ENCODE data around the gene CBLN2.
A peak's percentile ranks its signal among the peaks of the same experiment; 100 is the strongest.

CBLN2 gene

DNA sequence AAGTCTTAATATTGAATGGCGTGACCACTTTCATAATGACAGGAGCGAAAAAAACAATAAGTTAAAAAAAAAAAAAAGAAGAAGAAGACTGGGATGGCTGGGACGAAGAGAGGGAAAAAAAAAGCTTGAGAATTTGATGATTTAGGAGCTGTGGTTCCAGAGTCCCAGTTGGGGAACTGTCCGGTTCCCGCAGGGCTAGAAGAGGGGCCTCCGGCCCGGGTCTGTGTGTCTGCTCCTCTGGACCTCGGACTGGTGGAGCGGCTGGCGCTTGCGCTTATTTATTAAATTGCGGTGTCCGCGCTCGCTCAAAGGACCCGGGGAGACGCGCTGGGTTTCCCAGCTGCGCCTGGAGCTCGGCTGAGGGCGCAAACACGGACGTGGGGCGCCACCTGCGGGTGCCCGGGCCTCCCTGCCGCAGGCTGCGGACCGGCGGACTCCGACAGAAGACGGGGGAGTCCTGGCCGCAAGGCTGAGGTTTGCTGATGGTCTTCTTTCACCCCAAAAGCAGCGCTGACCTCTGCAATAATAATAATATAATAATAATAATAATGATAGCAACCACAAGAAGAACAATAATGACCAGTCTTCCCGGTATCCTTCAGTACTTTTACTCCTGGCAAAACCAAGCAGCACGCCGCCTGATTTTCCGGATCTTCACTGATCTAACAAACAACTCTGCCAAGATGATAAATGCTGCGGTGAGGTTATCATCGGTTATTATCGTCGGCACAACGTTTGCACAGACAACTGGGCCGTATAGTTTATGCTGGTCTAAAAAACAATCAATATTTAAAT is at the start of gene CBLN2:
CBLN2 (minus strand) TSS at position 251 of the 795 bp plus-strand sequence. CDS start 2,182 bp downstream, outside the sequence.
- peak; percentile 76 for DNase-seq (ENCODE audit: low spot score)

DNA sequence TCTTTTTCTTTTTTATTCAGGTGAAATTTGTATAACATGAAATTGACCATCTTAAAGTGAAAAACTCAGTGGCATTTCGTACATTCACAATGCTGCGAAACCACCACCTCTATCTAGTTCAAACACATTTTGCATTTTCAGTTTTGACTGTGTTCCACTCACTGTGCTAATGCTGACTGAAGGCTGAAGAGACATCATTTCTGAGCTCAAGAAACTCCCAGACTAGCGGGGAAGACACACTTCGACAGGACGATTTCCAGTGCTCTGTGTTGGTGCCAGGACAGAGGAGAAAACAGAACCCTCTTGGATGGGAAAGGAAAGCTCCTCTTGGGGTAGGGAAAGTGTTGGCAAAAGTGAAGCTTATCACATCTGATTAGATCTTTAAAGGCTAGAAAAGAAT is 44.2 kb upstream of the CBLN2 start:
- no peak for DNase-seq (ENCODE audit: low spot score)

DNA sequence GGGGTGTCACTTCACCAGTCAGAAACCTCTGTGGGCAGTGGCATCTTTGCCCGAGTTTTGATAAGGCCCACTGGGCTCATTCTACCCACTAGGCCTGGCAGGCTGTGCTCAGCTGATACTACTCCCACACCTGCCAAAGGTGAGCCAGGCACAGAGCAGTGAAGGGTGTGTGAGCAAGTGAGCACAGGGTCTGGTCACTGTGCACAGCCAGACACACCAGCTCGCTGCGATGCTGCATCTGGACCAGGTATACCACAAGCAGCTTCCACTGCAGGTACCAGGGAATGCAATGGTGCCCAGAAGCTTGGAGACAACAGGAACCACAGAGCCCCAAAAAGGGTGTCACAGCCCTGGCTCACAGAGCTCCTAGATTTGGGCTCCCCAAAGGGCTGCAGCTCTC is 40.6 kb upstream of the CBLN2 start:
- no peak for DNase-seq (ENCODE audit: low spot score)

DNA sequence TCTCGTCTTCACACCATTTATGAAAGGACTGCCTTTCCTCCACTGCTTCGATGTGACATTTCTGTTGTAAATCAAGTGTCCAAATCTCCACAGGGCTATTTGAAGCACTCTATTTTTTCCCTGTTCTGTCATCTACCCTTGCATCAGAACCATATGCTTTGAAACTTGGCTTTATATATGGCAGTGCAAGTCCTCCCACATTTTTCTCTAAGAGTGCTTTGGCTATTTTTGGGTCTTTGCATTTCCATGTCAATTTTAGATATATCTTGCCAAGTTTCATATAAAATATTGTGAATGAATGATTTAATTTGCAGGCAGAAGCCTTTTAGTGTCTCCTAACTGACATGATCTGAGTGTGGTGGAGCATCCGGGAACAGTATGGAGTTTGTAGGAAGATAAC is 37.8 kb upstream of the CBLN2 start:
- no peak for DNase-seq (ENCODE audit: low spot score)

DNA sequence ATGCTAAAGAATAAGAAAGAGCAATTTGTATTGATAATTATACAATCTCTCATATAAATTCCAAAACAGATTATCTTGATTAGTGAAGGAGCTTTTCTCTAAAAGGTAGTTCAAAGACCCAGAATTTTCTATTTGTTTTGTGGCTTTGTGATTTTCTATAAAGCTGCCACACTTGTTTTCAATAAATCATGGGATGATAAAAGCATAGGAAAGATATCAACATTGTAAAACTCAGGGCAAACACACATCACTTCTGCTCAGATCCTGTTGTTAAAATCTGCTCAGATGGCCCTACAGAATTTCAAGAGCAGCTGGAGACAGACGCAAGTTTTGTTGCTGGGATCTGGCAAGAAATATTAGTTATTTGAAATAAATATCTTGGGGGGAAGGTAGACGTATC is 28.8 kb upstream of the CBLN2 start:
- no peak for DNase-seq (ENCODE audit: low spot score)

- no peak for DNase-seq (ENCODE audit: low spot score)
These were observed 22.1 kb upstream of the CBLN2 start for GRCh38 chr18:72566290-72566689.

GRCh38 chr18:72555968-72556367 is 11.8 kb upstream of the CBLN2 start:
- DNase-seq (ENCODE audit: low spot score): no peak

- DNase-seq (ENCODE audit: low spot score): peak; percentile 4
These were observed 11.0 kb upstream of the CBLN2 start for GRCh38 chr18:72555101-72555500.

DNA sequence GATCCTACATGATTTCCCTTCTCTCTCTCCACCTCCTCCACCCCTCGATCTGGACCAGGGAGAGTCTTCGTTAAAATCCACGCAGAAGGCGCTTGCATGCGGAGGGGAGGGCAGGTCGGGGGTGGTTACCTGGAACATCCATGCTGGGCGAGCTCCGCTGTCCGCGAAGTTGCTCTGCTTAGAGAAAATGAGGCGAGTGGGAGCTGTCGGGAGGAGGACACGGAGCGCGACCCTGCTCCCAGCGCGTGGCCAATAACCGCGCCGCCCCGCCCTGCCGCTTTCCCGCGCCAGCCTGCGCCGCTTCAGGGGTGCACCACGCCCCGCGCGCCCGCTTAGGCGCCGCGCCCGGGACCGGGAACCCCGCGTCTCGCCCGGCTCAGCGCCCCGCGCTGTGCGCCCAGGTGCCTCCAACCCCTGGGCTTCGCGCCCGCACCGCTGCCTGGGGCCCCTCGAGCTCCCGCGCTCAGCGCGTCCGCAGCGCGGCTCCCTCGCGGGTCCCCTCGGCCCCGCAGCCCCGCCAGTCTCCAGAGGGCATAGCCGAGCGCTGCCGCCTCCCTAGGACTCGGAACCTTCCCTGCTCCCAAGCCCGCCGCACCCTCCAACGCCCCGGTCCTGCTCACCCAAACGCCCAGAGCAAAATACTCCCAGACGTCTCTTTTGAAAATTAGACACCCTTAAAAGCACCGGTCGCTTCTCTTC is 636 bp downstream of the CBLN2 start:
- no peak for DNase-seq (ENCODE audit: low spot score)

- DNase-seq (ENCODE audit: low spot score): peak; percentile 1
These were observed 1.2 kb downstream of the CBLN2 start for GRCh38 chr18:72542984-72543356.

- peak; percentile 10 for DNase-seq (ENCODE audit: low spot score)
These were observed 1.8 kb downstream of the CBLN2 start for GRCh38 chr18:72542342-72542741.

DNA sequence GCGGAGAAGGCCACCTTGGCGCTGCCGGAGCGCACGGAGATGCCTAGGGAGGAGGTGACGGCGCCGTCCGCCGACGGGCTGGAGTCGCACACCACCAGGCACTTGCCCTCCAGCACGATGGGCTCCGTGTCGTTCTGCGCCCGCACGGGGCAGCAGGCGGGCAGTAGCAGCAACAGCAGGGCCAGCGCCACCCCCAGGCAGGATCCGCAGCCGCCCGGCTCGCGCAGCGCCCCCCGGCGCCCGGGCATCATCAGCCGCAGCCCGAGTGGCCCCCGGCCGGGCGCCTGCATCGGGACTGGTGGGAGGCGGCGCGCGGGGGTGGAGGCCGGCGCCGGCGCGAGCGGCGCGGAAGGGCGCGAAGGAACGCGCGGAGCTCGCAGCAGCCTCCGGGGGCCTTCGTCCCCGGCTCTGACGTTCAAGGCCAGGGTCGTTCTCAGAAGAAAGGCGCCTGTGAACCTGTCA is 2.2 kb downstream of the CBLN2 start:
- peak; percentile 4 for DNase-seq (ENCODE audit: low spot score)

DNA sequence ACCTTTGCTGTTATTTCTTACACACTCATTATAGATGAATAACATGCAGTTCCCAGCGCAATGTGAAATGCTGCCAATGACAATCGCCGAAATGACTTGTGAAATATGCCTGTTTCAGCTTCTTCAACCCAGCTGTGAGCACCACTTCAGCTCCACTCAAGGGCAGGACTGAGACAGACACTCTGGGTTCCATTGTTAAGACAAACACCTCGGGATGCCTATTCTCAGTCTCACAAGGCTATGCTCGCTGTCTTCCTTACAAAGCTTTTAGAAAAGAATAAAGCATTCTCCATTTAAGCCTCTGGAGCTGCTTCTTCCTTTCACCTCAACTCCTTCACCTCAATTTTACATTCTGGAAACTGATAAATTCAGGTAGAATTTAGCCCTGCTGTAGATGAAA is 4.2 kb downstream of the CBLN2 start:
- no peak for DNase-seq (ENCODE audit: low spot score)

GRCh38 chr18:72530622-72531021 is 13.5 kb downstream of the CBLN2 start:
- DNase-seq (ENCODE audit: low spot score): peak; percentile 2

- no peak for DNase-seq (ENCODE audit: low spot score)
These were observed 39.3 kb downstream of the CBLN2 start for GRCh38 chr18:72504866-72505265.

DNA sequence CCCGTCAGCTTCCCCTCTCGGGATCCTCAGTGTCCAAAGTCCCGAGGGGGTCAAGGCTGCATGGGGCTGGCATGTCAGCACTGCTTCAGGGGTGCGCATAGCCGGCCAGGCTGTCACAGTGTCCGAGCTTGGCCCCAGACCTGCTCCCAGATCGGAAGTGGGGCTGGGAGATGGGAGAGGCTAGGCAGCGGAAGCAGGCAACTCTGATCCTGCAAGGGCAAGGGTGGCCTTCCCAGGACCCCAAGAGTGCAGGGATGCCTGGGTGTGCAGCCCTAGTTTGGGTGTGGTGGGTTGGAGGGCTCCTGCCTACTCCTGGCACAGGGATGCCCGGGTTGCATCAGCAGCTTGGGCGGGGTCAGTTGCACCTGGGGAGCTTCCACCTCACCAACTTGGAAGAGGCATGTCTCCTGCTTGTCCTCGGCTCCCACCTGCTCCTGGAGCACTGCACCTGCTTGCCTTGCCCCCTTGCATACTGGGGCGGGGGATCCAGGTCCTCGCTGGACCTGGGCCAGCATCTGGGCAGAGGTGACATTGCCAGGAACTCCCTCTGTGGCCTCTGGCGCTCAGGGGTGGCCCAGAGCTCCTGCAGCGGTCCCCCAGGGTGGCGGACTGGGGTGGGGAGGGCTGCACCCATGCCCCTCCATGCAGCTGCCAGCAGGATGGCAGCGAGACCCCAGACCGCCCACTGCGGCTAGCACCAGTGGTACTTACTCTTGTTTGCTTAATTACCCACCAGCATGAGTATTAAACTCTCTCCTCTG is 41.3 kb downstream of the CBLN2 start:
- DNase-seq (ENCODE audit: low spot score): no peak

- DNase-seq (ENCODE audit: low spot score): no peak
These were observed 51.6 kb downstream of the CBLN2 start for GRCh38 chr18:72492497-72492896.

Measured in kidney tubule cell (primary cell).